Measurements from ENCODE around the gene SPCS3.

DNA sequence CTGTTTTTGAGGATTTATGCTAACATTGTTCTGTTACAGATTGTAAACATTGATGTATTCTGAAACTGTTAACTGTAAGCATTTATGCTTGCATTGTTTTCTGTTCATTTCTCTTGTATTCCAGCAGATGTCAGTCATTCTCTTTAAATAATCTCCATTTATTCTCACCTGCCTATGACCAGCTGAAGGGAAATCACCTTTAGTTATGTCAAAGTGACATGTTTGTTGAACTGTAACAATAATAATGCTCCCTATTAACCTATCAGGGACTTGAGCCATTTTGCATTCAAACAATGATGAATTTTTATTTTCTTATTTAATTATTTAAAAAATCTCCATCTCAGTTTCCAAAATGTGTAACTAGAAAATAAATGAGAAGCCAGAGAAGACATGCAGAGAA is 58.0 kb downstream of the SPCS3 start:
- TF ChIP-seq TCF7L2 (IDR thresholded peaks at IDR 0.05; ENCODE audit: borderline replicate concordance, low read depth, low read length), result no peak
- TF ChIP-seq, protein P1, sequence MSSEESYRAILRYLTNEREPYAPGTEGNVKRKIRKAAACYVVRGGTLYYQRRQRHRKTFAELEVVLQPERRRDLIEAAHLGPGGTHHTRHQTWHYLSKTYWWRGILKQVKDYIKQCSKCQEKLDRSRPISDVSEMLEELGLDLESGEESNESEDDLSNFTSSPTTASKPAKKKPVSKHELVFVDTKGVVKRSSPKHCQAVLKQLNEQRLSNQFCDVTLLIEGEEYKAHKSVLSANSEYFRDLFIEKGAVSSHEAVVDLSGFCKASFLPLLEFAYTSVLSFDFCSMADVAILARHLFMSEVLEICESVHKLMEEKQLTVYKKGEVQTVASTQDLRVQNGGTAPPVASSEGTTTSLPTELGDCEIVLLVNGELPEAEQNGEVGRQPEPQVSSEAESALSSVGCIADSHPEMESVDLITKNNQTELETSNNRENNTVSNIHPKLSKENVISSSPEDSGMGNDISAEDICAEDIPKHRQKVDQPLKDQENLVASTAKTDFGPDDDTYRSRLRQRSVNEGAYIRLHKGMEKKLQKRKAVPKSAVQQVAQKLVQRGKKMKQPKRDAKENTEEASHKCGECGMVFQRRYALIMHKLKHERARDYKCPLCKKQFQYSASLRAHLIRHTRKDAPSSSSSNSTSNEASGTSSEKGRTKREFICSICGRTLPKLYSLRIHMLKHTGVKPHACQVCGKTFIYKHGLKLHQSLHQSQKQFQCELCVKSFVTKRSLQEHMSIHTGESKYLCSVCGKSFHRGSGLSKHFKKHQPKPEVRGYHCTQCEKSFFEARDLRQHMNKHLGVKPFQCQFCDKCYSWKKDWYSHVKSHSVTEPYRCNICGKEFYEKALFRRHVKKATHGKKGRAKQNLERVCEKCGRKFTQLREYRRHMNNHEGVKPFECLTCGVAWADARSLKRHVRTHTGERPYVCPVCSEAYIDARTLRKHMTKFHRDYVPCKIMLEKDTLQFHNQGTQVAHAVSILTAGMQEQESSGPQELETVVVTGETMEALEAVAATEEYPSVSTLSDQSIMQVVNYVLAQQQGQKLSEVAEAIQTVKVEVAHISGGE (tag by site-specific recombination; conservative IDR thresholded peaks at IDR 0.05; ENCODE audit: low read depth), result no peak
